Right lung (tissue), 5 donors: Measurements from ENCODE around the gene ARL6IP4. TPM values are rescaled to one million over a fixed set of nuclear protein-coding genes. Genes with fewer than 3 reads are reported as not detected.

Experiments
- DNase-seq, 2 donors: peaks; one replicate each; pipeline ENCODE4 v3.0.0-alpha.2; 2013
- polyA plus RNA-seq, 5 donors: library from polyadenylated mRNA; unstranded; fragments of 120-200 nt; gene quantifications; one replicate each; pipeline versions ENCODE4 v1.2.1 to v1.2.3, GENCODE V29; 2013; ENCODE audit warnings: inconsistent platforms in 1 of 5, low replicate concordance in 1 of 5; ENCODE audit not compliant: insufficient read length in 5 of 5, insufficient read depth in 1 of 5

Gene ARL6IP4
- polyA plus RNA-seq, 5 donors = 139 to 250 (median 155) TPM

DNA sequence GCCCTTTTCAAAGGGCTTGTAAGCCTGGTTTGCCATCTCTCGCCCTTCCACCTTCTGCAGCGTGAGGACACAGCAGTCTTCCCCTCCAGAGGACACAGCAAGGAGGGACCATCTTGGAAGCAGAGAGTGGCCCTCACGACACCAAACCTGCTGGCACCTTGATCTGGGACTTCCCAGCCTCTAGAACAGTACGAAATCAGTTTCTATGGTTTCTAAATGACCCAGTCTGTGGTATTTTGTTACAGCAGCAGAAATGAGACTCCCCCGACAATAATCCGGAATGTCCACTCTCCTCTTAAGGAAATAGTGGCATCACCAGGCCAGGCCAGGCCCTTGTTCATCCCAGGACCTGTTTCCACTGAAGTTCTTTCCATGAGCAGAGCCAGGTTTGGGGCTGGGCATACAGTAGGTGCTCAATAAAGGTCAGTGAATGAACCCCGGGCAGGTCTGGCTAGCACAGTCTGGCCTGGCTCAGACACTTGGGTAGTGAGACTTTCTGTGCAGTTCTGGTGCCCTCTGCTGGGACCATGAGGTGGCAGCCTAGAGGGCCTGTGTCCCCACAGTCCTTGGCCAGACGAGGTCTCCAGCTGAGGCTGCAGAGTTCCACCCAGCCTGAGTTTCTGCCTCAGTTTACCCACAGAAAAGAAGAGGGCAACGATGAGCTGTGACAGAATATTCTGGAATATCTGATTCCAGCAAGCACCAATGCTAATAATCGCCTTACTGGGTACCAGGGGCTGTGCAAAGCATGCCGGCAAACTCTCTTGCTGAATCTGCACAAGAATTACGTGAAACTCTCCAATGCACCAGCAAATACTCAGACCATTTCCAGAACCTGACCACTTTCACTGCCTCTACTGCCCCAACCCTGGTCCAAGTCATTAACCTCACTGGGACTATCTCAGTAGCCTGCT, 28.2 kb upstream of the ARL6IP4 start:
- peak in 1 of 2 donors; percentile 63 for DNase-seq

GRCh38 chr12:122955156-122955555, 25.3 kb upstream of the ARL6IP4 start:
- DNase-seq = no peak

DNA sequence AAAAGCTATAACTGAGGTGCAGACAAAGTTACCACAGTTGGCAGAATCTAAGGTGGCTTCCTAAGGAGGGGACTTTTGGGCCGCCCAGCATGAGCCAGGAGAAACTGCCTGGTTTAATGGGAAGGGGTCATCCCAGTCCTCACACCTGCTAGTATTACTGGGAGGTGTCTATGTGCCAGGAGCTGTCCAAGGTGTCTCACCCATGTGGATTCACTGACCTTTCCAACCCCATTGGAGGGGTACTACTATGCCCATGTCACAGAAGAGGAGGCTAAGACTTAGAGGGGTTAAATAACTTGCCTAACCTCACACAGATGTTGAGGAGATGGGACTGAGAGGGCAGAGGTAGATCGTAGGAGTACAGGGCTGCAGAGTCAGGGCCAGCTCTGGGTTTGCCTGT, 24.4 kb upstream of the ARL6IP4 start:
- DNase-seq = no peak

GRCh38 chr12:122958198-122958888, 22.1 kb upstream of the ARL6IP4 start:
- DNase-seq = no peak

GRCh38 chr12:122959566-122960192, 20.8 kb upstream of the ARL6IP4 start:
- DNase-seq = no peak

GRCh38 chr12:122960193-122960569, 20.3 kb upstream of the ARL6IP4 start:
- no peak for DNase-seq

DNA sequence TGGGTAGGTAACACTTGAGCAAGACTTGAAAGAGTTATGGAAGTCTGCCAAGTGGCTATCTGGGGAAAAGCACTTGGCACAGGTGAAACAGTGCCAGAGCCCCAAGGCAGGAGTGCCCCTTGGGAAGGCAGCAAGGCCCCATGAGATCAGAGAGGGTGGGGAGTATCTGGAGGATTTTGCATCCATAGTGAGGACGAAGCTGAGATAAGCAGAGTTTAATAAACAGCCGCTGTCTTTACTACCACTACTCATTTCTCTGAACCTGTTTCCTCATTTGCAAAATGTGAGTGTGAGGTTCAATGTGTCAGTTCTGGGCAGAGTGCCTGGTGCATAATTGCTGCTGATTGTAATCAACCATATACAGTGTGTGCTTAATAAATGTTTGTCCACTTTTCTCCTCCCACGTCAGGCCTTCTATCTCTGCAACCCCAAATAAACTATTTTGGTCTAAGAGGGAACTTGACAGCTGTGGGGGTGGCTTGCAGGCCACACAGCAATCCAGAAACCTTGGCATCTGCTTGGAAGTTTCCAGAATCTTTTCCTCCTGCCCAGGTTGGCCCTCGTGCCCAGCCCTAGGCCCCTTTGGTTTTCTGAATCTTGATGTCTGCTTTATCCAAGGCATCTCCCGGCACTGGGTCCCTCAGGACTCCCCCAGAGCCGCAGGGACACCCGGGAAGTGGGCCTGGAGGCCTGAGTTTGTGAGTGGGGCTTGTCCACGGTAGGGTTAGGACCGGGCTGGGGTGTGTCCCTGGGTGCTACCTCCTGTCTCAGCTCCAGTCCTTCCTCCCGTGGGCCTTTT, 18.8 kb upstream of the ARL6IP4 start:
- DNase-seq = no peak

DNA sequence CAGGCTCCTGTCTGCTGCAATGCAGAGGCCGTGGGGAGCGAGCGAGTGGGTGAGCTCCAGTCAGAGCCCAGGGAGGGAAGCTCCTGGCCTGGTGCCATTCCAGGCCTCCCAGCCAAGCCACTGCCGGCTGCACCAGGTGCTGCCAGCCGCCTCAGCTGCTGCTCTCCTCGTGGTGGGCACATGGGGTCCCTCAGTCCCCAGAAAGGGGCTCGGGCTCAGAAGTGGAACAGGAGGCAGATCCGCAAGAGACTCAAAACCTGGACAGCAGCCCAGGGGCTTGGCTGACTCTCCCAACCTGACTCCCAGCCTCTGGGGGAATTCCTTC, 16.6 kb upstream of the ARL6IP4 start:
- no peak for DNase-seq

GRCh38 chr12:122964439-122965257, 15.8 kb upstream of the ARL6IP4 start:
- DNase-seq = no peak

- no peak for DNase-seq
These were observed 15.1 kb upstream of the ARL6IP4 start for GRCh38 chr12:122965321-122965751.

DNA sequence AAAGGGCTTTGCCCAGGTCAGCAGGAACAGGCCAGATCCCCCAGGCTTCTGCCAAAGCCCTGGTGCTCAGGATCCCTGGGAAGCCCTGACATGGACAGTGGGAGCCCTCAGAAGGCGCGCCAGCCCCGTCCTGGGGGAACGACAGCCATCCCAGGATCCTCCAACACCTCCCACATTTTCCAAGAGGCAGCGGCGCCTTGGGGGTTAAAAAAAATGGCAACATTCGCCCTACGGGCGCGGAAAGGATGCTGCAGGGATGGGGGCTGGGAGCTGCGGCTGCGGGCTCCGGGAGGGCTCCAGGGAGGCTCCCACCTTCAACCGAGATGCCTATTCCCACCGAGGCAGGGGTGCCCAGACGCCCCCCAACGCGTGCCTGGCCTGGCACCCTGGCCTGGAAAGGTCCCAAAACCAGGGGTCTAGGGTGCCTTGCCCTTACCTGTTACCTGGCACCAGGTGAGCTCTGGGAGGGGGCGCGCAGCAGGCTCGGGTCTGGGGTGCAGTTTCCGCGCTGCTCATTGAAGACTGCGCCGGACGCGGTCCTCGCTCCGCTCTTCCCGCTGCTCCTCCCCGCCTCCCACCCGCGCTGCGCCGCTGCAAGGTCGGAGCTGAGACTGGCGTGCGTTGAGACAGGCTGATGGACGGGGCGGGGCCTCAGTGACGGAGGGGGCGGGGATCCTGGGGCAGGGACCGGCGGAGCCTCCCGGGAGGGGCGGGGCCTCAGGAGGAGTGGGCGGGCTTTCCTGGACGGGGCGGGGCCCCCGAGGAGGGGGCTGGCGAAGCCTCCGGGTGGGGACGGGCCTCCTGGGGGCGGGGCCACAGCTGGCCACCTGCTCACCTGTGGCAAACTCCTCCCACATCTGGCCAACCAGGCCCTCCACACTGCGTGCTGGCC, 14.4 kb upstream of the ARL6IP4 start, which contains the start of gene ABCB9:
Gene ABCB9 (minus strand): TSS at position 613 of the 892 bp plus-strand sequence. CDS start 6,228 bp downstream, outside the sequence.
- DNase-seq = peak; percentile 74 to 80

GRCh38 chr12:122966743-122967550, 13.5 kb upstream of the ARL6IP4 start:
- DNase-seq = no peak

- DNase-seq = no peak
These were observed 12.4 kb upstream of the ARL6IP4 start for GRCh38 chr12:122968104-122968503.

GRCh38 chr12:122969676-122970075, 10.8 kb upstream of the ARL6IP4 start:
- no peak for DNase-seq

- peak; percentile 97 to 98 for DNase-seq
These were observed 6.1 kb upstream of the ARL6IP4 start for GRCh38 chr12:122974274-122974891.

- DNase-seq = peak; percentile 88
These were observed 5.3 kb upstream of the ARL6IP4 start, which contains the start of gene OGFOD2 for GRCh38 chr12:122974892-122975789. OGFOD2 (plus strand) TSS chr12:122975244; CDS start chr12:122975252, 8 bp downstream.
